RPMI7951 (cell line): ENCODE data around the gene RRAGC. TPM values are rescaled to one million over a fixed set of nuclear protein-coding genes. Genes with fewer than 3 reads are reported as not detected.

Experiments used
- DNase-seq: peaks from one replicate; pipeline ENCODE4 v3.0.0-alpha.2; 2012; ENCODE audit warnings: low read depth
- total RNA-seq: library from RNA; depleted of rRNA; stranded (reverse); fragments of >200 nt; shearing (Covaris generic); gene quantifications from 2 replicates; pipeline ENCODE4 v1.2.3, GENCODE V29; 2014; rRNA removed

Gene RRAGC, protein sequence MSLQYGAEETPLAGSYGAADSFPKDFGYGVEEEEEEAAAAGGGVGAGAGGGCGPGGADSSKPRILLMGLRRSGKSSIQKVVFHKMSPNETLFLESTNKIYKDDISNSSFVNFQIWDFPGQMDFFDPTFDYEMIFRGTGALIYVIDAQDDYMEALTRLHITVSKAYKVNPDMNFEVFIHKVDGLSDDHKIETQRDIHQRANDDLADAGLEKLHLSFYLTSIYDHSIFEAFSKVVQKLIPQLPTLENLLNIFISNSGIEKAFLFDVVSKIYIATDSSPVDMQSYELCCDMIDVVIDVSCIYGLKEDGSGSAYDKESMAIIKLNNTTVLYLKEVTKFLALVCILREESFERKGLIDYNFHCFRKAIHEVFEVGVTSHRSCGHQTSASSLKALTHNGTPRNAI
- 13.0 and 16.8 TPM in 2 replicates for total RNA-seq

DNA sequence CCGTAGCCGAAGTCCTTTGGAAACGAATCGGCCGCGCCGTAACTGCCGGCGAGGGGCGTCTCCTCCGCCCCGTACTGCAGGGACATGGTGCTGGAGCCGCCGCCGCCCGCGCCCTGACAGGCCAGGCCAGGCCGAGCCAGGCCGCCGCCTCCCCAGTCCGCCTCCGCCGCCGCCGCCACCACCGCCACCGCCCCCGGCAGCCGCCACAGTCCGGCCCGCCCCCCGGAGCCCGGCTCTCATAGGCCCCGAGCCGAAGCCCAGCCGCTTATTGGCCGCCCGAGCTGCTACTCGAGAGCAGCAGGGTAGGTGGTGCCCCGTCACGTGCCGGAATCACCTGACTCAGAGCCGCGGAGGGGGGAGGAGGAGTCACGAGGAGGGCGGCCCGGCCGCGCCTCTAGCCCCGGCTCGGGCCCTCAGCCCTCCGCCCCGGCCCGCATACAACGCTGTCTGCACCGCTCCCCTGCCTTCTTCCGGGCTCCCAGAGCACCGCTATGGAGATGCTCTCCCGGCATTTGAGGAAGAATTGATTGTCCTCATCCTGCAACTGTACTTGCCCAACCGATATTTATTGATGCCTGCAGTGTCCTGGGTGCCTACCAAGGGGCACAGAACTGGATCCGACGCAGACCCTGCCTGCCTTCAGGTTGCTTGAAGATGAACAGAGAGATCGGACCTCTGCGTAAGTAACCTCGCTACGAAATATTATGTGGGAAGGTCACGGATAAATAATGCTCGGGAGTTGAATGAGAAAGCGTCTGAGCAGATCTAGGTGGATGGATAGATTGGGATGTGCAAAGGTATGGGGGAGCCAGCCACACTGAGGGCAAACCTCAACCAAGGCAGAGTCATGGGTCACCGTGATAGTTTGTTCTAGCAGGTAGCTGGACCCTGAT lies at the start of gene RRAGC:
TSS of gene RRAGC (minus strand) at position 212 of the 893 bp plus-strand sequence. CDS start at position 86, 126 bp downstream.
- DNase-seq: peak; percentile 98

DNA sequence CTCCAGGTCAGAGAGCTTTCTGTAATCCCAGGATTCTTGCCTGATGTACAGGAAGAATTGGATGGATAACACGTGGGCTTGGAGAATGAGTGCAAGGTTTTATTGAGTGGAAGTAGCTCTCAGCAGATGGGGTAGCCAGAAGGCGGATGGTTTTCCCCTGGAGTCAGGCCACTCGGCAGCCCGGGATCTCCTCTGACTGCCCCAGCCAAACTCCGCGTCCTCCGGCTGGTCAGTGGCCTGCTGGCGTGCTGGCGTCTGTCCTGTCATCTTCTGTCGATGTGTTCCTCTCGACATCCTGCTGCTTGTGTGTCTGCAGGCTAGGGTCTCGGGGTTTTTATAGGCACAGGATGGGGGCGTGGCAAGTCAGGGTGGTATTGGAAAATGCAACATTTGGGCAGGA lies 49.2 kb upstream of the RRAGC start:
- no peak for DNase-seq

DNA sequence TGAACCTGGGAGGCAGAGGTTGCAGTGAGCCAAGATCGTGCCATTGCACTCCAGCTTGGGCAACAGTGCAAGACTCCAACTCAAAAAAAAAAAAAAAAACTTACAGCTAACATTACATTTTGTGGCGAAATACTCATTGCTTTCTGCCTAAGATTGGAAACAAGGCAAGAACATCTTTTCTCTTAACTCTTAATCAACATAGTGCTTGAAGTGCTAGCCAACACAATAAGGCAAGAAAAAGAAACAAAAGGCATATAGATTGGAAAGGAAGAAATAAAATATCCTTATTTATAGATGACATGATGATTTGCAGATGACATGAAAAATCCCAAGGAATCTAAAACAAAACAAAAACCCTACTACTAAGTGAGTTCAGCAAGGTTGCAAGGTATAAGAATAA lies 46.4 kb upstream of the RRAGC start:
- no peak for DNase-seq

DNA sequence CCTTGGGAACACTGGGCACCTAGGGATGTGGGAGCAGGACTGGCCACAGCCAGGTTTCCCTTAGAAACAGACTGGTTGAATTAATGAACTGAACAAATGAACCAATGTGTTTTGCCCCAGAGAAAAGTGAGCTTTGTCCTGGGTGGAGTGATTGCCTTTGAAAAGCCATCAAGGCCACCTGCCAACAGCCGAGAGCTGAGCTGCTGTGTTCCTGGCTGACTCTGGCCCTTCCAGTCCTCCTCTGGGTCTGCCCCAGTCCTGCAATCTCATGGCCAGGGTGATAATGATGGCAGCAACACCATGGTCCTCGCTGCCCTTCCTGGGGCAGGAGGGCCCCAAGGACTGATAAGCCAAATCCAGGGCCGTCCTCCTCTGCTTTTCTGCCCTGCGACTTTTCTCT lies 40.0 kb upstream of the RRAGC start:
- no peak for DNase-seq

DNA sequence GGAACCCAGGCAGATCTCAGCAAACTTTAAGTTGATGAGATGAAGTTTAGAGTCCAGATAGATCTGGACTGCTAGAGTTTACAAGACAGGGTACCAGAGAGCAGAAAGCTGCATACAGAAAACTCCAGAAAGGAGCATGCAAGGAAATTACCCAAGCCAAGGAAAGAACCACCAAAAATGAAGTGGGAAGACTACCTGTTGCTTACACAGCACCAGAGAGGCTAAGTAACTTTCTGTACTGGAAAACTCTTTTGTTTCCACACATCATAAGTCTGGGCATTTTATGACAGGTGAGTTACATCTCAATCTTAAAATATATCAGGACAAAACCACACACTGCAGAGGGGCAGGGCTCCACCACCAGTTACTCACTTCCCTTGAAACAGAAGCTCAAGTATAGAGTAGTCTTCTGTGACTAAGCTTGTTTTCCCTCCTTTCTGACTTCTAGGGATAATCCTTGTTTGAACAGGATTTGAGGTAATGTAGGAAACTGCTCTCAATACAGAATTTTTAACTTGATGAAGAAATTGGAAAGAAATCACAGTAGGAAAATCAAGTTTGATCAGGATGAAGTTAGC lies 39.2 kb upstream of the RRAGC start:
- no peak for DNase-seq

DNA sequence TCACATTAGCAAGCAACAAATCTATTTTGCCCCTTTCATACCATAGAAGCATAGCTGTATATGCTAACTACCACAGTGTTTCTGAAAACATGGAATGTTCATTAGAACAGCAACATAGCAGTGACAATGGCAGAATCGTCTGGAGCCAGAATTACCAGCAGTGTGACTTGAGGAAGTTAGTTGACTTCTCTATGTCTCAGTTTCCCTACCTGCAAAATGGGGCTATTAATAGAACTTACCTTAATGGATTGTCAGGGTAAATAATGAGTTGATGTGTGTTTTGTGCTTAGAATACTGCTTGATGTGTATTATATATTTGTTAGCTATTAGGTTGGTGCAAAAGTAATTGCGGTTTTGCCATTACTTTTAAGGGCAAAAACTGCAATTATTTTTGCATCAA lies 36.6 kb upstream of the RRAGC start:
- DNase-seq: no peak

DNA sequence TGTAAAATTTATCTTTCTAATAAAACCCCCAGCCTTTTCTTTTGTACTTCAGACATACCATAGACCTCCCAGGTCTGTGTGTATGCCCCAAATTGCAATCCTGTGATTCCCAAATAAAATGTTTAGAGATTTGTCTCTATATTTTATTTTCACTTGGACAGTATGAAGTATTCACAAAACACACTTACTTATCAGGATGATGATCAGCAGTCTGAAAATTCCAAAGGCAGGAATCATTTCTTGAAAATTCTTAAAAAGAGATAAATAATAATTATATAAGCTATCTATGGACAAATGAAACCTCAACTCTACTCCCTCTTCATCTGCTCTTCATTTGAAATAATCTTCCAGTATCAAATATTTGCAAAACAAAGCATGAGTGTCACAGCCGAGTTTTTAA lies 33.4 kb upstream of the RRAGC start:
- DNase-seq: no peak

DNA sequence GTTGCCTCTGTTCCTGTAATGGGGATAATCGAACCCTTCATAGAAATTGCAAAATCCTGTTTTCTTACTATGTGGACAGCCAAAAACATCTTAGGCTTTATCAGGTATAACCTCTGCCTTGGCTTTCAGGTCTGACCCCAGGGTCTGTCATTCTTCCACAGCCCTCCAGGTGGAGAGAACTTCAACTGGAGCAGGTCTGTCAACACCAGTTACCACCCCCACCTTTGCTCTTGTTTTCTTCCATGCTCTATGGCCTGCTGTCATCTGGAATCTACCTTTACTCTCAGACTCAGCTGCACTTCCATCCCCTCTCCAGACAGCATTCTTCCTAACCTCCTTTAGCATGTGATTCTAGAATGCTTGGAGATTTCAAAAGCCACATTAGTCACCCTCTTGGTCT lies 32.2 kb upstream of the RRAGC start:
- DNase-seq: no peak

DNA sequence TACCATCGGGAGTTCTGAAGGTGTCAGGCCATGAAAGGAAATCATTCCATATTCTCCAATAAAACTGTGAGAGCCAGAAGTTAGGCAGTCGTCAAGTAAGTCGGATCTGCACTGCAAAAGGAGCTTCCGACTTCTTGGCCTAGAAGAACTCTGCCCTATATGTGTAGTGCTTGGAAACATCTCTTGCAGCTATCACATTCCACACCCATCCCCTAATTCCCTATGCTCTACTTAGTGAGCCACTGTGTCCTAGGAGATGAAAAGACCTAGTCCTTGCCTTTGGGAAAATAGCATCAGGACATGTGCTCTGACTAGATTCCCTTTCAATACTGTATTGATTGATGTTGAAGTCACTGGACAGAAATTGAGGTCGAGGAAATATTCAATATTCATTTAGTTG lies 30.0 kb upstream of the RRAGC start:
- DNase-seq: no peak

DNA sequence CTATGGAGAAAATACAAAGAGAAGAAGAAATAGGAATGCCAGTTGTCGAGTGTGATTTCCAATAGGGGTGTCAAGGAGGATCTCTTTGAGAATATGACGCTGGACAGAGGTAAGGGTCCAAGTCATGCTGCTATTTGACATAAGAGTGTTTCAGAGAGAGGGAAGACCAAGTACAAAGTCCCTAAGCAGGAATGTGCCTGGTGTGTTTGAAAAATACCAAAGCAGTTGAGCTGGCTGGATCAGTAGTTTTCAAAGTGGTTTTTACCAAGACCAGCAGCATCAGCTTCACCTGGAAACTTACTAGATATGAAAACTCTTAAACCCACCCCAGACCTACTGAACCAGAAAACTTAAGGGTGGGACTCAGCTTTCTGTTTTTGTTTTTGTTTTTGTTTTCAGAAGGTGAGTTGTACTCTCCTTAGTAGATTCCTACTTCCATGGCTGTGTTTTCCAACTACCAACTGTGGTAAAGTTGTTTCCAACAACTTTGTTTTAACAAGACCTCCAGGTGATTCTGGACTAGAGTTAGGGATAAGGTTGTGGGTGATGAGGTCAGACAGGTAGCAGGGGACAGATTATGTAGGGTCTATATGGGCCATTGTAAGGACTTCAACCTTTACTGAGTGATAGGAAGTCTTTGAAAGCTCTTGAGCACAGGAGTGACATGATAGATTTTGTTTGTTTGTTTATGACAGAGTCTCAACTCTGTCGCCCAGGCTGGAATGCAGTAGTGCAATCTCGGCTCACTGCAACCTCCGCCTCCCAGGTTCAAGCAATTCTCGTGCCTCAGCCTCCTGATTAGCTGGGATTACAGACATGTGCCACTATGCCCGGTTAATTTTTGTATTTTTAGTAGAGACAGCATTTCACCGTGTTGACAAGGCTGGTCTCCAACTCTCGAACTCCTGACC lies 29.1 kb upstream of the RRAGC start:
- no peak for DNase-seq

DNA sequence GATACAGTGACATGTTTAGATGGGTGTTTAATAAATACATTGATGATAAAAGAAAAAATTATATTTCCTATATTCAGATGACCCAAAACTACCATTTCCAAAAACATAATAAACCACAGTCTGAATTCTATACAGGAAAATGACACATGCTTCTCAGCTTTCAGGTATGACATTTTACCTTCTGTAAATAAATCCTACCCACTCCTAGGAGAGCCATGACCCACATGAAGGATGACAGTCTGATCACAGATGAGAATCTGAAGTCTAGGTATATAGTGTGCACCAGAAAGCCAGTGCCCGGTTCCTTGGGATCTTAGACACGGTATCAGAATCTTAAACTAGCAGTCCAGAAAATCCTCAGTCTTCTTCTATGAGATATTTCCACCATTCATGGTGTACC lies 25.5 kb upstream of the RRAGC start:
- DNase-seq: no peak

DNA sequence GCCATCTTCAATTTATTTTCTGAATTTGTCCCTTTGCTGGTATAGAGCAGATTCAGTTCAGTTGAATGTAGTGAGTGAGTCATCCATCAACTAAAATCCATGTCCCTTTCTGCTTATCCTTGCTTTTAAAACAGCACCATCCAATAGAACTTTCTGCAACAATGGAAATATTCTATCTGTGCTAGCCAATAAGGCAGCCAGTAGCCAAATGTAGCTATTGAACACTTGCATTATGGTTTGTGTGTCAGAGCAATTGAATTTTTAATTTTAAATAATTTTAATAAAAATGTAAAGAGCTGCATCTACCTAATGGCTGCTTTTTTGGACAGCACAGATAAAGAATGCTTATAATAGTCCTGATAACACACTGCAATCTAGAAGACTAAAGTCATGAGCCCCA lies 21.9 kb upstream of the RRAGC start, which contains the start of gene GJA9:
TSS of gene GJA9 (minus strand) at position 101 of the 400 bp plus-strand sequence. CDS start 5,489 bp downstream, outside the sequence.
- DNase-seq: no peak

DNA sequence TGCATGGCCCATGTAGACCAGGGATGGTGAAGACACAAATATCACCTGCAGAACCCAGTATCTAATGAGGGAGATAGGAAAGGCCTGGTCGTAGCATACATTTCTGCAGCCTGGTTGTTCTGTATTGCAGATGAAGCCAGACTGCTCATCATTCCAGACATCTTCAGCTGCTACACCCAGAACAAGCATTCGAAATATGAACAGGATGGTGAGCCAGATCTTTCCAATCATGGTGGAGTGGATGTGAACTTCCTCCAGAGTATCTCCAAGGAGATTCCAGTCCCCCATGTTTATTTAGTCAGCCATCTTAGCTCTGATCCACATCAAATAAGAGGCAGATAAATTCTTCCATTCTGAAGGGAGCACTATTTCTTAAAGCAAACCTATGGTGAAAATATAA lies 16.2 kb upstream of the RRAGC start:
- DNase-seq: no peak

DNA sequence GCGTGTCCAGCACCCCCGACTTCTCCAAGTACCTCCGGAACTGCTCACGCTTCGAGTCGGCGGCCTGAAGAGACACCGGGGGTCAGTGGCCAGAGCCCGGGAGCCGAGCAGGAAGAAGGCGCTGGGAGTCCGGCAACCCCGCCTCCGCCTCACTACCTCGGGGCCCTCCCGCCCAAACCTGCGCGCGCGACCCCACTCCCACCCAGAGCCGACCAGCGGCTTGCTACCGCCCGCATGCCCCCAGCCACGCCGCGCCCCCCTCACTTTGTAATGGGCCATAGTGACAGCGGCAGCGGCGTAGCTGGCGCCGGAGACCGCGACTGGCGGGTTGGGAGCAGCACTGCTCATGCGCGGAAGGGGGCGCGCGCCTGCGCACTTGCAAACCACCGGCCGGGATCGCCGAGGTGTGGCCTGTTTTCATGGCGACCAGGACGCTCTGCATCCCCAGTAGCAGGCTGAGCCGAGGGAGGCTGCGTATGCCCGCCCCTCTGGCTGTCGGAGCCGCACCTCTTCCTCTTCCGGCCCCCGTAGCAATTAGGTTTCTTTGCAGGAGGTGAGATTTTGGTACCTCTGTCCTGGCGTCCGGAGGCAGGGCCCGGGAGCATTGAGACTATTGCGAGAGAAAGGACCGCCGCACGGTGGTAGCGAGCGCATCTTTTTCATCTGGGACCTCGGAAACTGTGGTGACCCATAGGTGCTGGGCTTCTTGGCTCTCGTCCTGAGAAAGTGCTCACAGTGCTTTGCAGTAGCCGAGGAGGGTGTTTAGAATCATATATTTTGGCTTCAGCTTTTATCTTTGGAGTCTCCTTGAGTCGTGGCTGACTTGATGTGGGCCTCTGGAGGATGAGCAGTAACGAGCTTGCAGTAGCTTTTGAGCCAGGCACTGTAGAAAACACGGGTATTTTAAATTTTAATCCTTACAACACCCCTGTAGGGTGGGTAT lies 13.7 kb upstream of the RRAGC start, which contains the start of gene MYCBP:
TSS of gene MYCBP (minus strand) at position 322 of the 943 bp plus-strand sequence. CDS start at position 279, 43 bp downstream.
- DNase-seq: peak; percentile 94

DNA sequence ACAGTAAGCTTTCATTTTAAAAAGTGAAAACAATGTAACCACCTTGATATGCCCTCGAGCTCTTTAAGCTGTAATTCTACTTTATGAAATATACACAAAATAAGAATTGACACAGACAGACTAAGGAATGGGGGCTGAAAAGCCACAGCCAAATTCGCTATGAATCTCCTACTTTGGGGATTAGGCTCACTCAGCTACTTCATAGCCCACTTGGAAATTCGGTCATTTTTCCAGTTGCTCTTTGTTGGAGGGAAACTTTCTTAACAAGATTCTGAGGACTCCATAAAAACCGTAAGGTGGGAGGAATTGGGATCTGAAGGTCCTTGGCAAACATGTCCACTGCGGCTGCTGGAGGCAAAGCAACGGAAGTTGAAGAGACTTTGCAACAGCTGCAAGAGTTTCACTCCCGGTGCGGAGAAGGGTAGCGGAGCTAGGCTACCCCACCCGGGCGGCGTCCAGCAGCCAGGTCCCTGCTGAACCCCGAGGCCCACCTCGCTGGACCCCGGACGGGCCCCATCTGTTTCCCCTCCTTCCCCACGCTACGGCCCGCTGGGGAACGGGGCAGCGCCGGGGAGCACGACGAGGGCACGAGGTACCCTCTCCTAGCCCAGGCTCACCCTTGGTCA lies 12.9 kb upstream of the RRAGC start:
- DNase-seq: peak; percentile 23

DNA sequence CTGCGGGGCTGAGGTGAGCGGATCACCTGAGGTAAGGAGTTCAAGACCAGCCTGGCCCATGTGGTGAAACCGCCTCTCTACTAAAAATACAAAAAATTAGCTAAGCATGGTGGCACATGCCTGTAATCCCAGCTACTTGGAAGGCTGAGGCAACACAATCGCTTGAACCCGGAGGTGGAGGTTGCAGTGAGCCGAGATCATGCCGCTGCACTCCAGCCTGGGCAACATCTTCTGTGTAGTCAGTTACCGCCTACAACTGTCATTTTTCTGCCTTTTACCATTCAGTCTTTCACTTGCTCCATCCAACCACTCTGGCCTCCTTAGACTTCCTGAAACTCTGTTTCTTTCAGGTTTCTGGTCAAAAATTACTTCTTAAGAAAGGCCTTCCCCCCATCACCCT lies 11.4 kb upstream of the RRAGC start:
- DNase-seq: no peak

DNA sequence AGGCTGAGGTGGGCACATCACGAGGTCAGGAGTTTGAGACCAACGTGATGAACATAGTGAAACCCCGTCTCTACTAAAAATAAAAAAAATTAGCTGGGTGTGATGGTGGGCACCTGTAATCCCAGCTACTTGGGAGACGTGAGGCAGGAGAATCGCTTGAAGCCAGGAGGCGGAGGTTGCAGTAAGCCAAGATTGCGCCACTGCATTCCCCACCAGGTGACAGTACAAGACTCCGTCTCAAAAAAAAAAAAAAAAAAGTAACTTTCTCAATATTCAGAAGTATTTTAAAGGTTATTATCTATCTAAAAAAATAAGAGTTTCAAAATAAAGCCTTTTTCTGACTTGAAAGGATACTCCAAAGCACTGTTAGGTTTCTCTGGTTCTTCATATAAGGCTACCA lies 7.6 kb upstream of the RRAGC start:
- no peak for DNase-seq

DNA sequence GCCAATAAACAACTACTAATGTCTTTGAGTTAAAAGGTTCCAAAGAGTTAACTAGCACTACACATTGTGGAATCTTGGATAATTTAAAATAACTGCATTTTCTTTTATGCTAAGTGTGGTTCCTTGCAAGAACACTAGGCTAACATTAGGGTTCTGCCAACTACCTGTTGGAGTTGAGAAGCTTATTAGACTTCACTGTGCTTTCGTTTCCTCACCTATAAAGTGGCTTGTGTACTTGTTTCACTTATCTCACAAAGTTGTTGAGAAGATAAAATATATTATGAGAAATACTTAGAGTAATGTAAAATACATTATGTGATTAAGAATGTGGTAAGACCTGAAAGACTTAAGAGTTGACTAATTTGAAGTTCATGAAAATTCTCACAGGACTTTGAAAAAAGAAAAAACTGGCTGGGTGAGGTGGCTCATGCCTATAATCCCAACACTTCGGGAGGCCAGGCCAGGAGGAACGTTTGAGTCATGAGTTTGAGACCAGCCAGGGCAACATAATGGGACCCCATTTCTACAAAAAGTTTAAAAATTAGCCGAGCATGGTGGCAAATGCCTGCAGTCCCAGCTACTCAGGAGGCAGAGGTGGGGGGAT lies 5.6 kb upstream of the RRAGC start:
- DNase-seq: no peak

DNA sequence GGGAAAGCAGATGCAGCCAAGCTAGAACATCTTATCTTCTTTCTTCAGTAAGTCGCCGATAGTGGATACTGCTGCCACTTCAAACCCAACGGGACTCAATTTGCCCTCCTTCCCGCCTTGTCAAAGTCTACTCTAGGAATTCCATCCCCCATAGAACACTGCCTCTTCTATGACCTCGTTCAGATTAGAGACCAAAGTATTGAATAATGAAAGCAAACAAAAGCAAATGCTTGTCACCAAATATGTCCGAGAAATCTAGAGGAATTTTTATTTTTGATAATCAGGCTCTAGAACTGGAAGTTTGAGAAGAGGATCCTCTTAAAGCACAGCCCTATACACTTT lies 853 bp upstream of the RRAGC start:
- DNase-seq: peak; percentile 29
